ENCODE measurements around the gene NT5DC3.

Gene NT5DC3

GRCh38 chr12:103742349-103742932 lies 98.6 kb downstream of the NT5DC3 start:
- DNase-seq = peak; percentile 39

GRCh38 chr12:103737881-103738280 lies 103.2 kb downstream of the NT5DC3 start:
- DNase-seq = no peak

- DNase-seq = no peak
Measured at GRCh38 chr12:103736572-103736971, 104.5 kb downstream of the NT5DC3 start.

- DNase-seq = no peak
Measured at GRCh38 chr12:103735291-103735690, 105.7 kb downstream of the NT5DC3 start.

- DNase-seq = no peak
Measured at GRCh38 chr12:103734863-103735262, 106.2 kb downstream of the NT5DC3 start.

- no peak for DNase-seq
Measured at GRCh38 chr12:103731539-103731938, 109.5 kb downstream of the NT5DC3 start.

- DNase-seq = no peak
Measured at GRCh38 chr12:103729499-103729898, 111.5 kb downstream of the NT5DC3 start.

GRCh38 chr12:103728323-103728722 lies 112.7 kb downstream of the NT5DC3 start:
- no peak for DNase-seq

- no peak for DNase-seq
Measured at GRCh38 chr12:103727638-103728037, 113.4 kb downstream of the NT5DC3 start.

GRCh38 chr12:103725398-103725797 lies 115.6 kb downstream of the NT5DC3 start:
- no peak for DNase-seq
